Stimulated activated CD8-positive, alpha-beta memory T cell treated with anti-CD3 and anti-CD28 coated beads, Interleukin-4, amount 100 ng/mL, for 48 hours (primary cell): ENCODE results near the gene PDE4D.

Source experiments
- DNase-seq: peaks from one replicate; pipeline ENCODE4 v3.0.0-alpha.2; 2020

The PDE4D gene

DNA sequence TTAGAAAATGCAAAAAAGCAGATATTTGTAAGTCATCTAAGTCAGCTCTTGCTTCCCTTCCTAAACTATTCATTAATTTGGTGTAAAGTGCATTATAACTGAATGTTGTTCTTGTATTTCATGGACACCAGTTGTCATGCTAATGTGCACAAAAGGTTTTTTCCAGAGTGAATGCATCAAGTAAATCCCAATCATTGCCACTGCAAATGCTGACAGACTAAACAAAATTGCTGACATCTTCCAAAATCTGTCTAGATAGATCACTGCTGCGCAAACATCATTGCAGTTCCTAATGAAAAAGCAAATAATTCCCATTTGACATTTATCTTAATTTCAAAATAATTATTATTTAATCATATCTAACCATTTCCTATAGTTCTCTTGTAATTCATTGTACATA, 161.7 kb downstream of the PDE4D start:
- no peak for DNase-seq

DNA sequence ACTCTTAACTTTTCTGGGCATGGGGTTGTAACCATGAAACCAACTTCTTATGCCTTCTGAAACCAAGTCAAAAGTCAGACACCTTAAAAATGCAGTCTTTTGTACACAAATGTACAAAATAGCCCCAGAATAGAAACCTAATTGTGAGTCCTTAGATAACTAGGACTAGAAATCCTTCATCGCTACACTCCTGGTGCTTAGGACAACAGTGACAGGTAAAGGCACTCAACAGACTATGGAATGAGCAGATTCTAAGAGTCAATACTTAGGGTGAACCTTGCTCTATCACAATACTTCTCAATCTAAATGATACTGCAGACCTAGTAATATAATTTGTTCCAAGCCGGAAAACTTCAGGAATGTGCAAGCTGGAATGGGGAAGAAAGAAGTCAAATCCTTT, 163.7 kb downstream of the PDE4D start:
- no peak for DNase-seq

DNA sequence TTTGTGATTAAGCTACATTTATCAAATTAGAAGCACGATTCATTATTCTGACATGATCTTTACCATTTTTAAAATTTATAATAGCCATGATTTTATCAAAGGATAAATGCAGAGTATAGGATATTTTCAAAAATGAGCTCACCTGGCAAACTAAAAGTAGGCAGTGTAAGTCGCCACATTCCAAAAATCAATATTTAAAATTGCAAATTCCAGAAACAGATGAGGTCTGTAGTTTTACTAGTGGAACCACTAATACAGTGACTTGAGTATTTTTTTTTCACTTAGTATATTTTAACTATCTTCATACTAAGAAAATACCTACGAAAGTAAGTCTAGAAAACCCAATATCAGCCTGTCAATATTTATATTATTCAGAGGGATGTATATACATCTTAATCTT, 164.2 kb downstream of the PDE4D start:
- DNase-seq: no peak

DNA sequence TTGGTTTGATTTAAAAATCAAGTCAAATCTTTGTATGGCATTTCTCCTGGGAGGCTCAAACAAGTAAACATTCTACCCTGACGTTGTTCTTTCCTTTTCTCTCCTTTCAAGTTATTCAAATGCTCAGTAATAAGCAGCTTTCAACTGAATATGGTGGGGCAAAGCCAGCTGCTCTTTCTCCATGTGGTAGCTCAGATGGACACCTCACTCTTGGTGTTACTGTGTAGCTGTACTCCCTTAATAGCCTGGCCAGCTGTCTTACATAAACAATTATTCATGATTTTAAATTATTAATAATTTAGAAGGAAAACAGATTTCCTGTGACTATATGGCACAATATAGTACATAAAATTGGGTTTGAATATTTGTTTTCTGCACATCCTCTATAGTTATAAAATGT, 165.2 kb downstream of the PDE4D start:
- no peak for DNase-seq

DNA sequence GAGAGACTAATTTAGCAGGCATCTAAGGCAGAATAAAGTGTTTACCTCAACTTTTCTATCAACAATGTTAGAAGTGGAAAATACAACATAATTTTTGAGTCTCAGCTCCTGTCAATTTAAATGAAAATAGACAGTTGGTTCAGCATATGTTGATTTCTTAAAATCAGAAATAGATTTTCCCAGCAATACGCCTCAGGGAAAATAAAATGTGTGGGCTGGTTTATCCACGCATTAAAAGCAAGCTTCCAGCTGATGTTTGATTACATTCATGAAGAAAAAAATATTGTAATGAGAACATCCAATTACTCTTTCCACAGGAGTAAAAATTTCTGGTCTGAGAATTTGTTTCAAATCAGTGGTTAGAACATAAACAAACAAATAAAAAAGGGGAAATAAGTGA, 166.3 kb downstream of the PDE4D start:
- no peak for DNase-seq

DNA sequence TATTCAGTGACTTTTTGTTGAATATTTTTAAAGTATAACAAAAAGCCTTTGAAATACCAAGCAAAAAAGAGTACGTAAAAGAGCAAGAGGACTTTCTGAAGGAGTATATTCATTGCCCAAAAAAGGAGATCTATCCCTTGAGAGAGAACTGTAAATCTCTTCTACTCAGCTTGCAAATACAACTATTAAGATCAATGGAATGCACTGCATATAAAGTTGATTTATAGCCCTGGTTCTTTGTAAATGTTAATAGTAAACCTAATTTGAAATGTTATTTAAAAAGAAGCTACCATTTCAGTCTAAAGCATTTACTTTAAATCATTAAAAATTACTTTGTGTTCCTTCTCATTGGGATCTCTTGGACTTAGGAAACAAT, 168.1 kb downstream of the PDE4D start:
- DNase-seq: no peak

DNA sequence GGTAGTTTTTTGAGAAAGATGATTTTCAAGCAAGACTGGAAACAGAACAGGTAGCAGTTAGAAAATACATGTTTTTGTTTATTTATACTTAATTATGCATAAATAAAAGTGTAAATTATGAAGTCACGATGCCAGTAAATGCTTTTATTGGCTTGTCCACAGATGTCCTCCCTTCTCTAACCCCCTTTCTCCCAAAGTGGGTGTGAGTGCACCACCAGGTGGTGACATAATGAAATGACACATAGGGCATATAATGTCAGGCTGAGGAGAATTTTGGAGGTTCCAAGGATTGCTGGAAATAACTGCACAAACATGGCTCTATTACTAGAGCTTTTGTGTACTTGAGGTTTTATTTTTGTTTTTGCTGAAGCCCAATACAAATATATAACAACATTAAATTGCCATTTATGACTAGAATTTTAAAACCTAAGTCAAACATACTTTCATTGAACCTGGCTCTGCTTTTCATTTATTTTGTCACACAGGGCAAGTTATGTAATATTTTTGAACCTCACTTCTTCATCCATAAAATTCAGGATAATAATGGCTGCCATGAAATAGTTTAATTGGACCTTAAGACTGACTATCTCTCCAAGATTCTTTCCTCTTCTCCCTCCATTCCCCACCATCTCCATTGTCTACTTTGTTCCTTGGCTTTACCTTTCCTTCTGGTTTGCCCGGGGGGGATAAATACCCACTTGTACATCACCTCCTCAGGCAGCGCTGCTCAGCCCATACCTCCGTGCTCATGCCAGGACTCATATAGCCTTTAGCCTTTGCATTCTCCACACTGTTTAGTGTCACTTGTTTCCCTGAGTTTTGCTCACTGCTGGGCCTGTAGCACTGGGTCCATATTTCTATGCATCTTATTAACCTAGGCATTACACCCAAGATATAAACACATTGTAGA, 168.8 kb downstream of the PDE4D start:
- peak; percentile 36 for DNase-seq

DNA sequence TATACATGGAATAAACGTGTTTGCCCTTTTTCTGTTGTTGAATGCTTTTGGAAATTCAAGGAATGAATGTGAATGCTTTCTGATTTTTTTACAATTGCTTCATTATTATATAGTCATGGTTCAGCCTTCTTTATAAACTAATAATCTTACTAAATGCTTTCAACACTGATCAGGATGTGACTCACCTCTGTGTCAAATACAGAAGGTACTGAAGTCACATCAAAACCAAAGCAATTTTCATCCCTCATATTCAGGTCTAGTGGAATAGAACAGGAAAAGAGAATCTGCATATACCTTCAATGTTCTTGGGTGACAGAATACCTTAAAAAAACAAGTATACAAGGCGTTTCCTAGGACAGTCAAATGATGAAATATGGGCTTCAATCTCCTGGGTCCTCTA, 170.7 kb downstream of the PDE4D start:
- DNase-seq: no peak

DNA sequence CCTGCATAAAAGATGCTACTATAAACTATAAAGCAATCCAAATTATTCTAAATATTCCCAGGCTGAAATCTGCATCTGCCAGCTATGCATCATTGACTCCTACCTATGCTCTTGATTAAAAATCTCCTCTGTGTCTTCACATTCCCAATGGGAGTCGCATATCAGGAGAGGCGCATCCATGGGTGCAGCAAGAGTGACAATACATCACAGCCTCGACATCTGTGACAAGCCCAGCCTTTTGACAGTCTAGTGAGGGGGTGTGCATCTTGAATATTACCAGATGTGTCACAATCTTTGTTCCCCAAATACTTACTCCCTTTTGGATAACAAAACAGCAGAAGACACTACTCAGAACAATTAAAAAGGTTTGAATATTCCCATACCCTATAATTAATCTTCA, 171.8 kb downstream of the PDE4D start:
- no peak for DNase-seq

DNA sequence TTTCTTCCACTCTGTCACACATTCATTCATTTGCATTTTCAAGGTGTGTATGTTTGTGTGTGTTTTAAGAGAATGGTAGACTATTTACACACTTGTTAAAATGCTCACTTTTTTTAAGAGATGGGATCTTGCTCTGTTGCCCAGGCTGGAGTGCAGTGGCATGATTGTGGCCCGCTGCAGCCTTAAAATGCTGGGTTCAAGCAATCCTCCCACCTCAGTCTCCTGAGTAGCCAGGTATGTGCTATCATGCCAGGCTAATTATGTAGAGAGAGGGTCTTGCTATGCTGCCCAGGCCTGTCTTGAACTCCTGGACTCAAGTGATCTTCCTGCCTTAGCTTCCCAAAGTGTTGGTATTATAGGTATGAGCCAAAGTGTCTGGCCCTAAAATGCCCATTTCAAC, 173.5 kb downstream of the PDE4D start:
- no peak for DNase-seq

DNA sequence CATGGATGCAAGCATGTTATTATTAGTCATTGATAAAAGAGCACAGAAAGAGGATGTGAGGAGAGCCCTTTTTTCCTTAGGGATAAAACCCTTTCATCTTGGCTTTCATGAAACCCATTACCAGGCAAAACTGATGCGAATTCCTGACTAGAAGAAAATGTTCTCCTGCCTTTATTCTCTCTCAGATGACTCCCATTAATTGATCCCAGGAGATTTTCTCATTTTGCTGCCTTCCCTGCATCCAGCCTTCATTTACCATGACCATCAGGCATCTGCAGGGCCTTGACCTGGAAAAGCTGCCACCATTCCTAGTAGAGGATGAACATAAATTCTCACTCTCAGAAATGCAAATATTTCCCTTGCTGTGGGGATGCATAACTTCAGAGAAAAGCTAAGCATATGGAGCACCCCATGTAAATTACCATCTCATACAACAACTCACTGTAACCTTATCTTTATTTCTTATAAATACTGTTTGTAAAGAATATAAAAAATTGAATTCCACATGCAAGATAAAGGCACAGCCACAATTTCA, 176.5 kb downstream of the PDE4D start:
- no peak for DNase-seq

DNA sequence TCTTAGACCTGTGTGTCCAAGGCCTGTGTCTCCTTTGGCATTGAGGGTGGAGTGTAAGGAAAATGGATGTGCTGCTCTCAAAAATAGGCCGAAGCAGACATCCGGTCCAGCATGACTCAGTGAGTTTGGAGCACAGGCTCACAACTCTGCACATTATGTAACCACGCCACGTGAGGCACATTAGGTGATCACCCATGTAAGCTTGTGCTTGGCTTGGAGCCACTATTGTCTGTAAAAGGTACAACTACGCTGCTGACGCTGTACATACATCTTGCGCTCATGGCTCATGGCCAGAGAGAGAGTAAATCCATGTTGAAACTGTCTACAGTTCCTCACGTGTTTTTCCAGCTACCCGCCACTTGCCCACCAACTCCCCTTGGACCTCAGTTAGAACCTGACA, 177.5 kb downstream of the PDE4D start:
- DNase-seq: no peak

DNA sequence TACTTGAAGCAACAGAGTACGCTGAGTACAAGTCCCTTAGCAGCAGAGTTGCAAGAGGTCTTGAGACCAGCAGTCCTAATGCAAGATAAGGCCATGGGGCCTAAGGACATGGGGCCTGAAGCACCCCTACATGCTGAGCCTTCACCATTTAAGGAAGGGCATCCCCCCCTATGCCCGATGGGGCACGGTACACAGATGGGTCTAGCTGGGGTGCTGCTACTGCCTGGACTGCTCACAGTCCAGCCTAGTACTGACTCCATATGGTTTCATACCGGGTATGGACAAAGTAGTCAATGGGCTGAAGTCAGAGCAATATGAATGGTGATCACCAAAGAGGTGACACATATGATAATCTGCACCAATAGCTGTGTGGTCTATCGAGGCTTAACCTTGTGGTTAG, 178.3 kb downstream of the PDE4D start:
- no peak for DNase-seq

DNA sequence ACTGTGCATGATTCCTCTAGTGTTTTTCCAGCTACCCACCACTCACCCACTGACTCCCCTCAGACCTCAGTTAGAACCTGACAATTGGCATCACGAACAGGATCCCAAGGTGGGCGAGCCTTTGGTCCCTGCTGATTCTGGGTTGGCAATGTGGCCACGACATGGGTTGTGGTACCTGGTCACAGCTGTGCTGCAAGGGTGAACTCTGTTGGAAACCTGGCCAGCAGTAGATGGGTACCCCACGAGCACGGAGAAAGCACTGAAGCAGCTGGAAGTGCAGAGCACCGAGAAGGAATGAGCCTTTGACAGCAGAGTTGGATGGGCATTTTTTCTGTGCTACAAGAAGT, 180.1 kb downstream of the PDE4D start:
- DNase-seq: no peak

DNA sequence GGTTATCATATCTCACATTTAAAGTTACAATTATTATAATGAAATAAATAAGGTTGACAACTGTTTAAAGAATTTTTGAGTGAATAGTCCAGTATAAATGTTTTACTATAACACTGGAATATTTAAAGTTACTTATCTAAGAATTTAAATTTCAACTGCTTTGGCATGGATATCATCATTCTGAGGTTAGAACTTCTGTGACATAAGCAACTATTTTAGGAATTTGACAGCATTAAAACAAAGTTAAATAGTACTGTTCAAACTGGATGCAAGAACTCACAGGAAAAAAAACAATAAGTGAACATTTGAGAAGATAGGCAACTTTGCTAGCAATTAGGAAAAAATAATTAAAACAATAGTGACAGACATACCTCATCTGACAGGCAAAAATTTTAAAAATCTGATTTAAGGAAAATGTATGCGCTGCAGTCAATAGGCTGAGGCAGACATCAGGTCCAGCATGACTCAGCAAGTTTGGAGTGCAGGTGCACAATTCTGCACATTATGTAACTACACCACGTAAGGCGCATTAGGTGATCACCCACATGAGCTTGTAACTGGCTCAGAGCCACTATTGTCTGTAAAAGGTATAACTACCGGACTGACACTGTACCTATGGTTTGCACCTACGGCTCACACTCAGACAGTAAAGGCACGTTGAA, 180.6 kb downstream of the PDE4D start:
- DNase-seq: no peak

DNA sequence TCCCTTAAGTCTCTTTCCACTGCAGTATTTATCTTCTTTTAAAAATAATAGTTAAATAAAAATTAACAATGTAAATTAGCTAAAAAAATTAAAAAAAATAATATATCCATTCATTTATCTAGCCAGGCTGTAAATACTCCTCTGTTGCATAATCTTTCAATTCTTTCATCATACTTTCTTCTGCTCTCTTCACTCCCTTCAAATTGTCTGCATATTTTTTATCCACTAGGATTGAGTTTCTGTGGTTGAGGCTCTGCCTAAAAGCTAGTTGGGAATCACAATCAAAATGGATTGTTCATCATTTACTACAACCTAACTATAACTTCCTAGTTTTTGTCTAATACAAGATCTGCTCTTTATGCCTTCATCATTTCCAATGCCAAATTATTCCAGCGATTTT, 182.2 kb downstream of the PDE4D start:
- no peak for DNase-seq

DNA sequence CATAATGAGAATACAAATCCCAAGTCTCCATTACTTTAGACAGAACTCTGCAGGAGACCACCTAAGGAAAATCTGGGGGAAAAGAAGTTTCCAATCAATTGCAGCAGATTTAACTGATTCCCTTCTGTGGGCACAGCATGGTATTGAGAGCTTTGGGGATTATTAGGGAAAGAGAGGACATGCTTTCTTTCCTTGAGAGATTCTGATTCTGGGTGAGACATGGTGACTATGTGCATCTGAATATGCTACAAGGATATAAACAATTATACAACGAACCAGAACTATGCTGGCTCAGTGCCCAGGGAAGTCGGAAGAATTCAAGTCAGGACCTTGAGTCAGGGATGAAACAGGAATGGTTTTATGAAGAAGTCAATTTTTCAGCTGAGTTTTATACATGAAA, 183.7 kb downstream of the PDE4D start:
- no peak for DNase-seq

DNA sequence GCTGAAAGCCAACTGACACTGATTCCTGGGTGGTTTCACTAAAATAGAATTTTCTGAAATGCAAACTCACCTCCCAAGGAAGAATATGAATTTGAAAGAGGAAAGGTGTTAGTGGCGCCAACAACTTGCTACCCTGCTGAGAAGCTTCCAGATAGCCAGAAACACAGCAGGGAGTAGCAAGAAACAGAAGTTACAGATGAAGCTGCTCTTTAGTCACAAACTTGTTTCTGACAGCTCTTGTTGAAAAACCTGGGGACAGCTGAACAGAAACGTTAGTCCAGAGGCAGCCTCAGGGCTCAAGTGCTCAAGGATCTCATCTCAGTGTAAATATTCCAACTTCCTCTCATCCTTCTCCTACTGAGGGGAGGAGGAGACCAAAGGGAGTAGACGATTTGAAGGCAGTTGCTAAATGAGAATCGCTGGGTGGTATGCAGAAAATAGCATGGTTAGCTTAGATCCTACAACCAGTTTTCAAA, 184.1 kb downstream of the PDE4D start:
- DNase-seq: no peak

DNA sequence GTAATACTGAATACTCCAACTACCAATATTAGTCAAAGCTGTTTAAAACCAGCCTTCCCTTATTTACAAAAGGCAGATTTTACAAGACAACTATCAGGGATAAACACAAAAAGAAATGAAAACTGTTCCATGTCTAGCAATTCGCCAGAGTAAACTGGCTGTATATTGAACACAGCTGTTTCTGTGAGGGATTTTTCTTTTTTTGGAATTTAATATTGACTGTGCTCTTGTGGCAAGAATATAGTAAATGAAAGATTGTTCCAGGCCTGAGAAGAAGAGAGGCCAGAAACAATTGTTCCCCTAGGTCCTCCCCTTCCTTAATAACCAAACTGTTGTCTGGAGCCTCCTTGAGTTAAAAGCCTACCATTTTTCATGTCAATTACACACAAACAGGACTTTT, 188.6 kb downstream of the PDE4D start:
- no peak for DNase-seq

DNA sequence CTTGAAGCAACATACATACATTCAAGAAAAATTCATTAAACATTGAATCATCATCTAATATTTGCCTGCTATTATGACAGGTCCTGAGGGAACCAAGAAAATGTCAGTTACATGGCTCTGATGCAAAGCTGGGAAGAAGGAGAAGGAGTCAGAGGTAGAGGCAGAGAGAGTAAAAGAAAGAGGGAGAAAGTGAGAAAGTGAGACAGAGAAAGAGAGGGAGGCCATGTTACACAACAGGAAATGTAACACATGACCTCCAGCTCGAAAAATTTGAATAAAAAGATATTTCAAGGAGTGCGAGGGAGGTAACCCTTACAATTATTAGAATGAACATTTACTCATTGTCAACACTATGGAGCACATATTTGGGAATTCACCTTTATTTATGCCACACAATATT, 189.7 kb downstream of the PDE4D start:
- no peak for DNase-seq

DNA sequence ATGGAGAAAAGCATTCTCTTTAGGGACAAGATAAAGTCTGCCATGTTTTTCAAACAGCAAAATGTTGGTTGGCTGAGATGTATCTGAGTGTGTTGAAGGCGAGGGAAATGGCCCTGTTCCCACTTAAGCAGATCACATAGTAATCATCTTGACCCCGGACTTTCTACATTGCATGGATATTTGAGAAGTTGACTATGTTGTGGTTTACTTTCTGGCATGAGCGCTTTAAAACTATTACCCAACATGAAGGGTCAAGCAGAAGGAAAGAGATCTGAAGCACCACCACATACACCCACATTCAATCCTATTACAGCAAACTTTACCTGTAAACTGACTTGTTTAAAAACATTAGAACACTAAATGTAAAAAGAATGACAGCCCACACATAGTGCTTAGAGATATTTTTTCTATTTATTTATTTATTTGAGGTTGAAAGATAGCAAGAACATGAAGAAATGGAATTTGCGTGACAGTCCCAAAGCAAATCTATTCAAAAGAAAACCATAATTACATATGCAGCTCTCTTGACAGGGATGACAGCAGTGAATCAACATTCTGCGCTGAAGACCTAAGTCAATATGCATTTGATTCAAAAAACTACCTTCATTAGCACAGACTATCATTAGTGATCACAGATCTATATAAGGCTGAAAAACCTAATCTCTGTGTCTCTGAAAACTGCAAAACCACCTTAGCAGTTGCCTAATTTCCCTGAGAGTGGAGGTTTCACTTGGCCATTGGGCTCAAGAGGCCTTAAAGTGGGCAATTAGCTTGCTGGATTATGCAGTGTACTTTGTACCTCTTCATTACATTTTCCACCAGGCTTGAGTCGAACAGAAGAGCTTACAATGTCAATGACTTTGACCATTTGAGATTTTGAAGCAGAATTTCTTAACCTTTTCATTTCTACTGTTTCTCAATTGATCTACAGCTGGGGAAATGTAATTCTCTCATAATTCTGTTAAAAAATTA, 195.0 kb downstream of the PDE4D start:
- no peak for DNase-seq

DNA sequence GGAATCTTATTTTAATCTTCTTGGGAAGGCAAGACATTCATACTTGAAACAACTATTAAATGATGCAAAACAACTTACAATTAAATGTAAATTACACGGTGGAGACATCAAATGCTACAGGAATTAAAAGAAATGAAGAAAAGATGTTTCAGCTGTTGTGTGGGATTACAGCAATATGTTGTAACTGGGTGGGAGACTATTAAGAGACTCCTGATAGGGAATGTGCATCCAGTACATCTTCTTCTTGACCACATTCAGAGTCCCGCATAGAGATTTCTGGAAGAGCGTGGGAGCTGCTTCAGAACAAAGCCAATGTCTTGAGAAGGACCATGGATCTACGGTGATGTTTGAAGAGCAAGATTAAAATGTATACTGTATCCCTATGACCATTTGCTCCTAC, 199.1 kb downstream of the PDE4D start:
- DNase-seq: no peak
